Measurements from ENCODE around the gene SLC12A7. TPM values are rescaled to one million over a fixed set of nuclear protein-coding genes. Genes with fewer than 3 reads are reported as not detected.

Gene SLC12A7
- total RNA-seq, 1 experiment from 2014 or later: 48.2 TPM

GRCh38 chr5:1051366-1051720 is 60.5 kb downstream of the SLC12A7 start:
- no peaks in the 10 kb centered on the region for H3F3A ChIP-seq (ENCODE audit: low read length, unreplicated experiment)
- H3K4me2 ChIP-seq (ENCODE audit: low read length): no peak overlapping the region
- no peaks in the 10 kb centered on the region for H3K9me2 ChIP-seq (replicated peaks; ENCODE audit: low read length)
- DNase-seq (no peak), ATAC-seq (no peak)
- H2AFZ ChIP-seq (ENCODE audit: low read length): no peak overlapping the region
- peaks cover 4% of the 10 kb centered on the region; the same call in 1 of the 2 replicates for H3K36me3 ChIP-seq (ENCODE audit: low read depth, low read length)
- no peaks in the 10 kb centered on the region for H3K9me3 ChIP-seq (ENCODE audit: low read length)
- no peaks in the 10 kb centered on the region for H3K79me2 ChIP-seq (ENCODE audit: low read length)
- H4K20me1 ChIP-seq (ENCODE audit: low read length): no peaks in the 10 kb centered on the region
- no TSS peak for BruUV-seq (replicated peaks)
- no peak overlapping the region for H3K27ac ChIP-seq (ENCODE audit: low read length)
- no peak for TF ChIP-seq EZH2 (IDR thresholded peaks at IDR 0.05; ENCODE audit: low read length, unreplicated experiment)
- intact Hi-C loops (cut with micrococcal nuclease): no loop called here
- H3K9ac ChIP-seq (ENCODE audit: low read length): no peak overlapping the region
- H3K27me3 ChIP-seq (ENCODE audit: low read length): no peaks in the 10 kb centered on the region
- no peak overlapping the region for H3K4me3 ChIP-seq (ENCODE audit: low read length)
- H3K4me1 ChIP-seq (ENCODE audit: insufficient read depth, low read length): no peaks in the 10 kb centered on the region
- POLR2A ChIA-PET (ENCODE audit: unreplicated experiment): no interaction called here
- CTCF ChIA-PET: no interaction called here

DNA sequence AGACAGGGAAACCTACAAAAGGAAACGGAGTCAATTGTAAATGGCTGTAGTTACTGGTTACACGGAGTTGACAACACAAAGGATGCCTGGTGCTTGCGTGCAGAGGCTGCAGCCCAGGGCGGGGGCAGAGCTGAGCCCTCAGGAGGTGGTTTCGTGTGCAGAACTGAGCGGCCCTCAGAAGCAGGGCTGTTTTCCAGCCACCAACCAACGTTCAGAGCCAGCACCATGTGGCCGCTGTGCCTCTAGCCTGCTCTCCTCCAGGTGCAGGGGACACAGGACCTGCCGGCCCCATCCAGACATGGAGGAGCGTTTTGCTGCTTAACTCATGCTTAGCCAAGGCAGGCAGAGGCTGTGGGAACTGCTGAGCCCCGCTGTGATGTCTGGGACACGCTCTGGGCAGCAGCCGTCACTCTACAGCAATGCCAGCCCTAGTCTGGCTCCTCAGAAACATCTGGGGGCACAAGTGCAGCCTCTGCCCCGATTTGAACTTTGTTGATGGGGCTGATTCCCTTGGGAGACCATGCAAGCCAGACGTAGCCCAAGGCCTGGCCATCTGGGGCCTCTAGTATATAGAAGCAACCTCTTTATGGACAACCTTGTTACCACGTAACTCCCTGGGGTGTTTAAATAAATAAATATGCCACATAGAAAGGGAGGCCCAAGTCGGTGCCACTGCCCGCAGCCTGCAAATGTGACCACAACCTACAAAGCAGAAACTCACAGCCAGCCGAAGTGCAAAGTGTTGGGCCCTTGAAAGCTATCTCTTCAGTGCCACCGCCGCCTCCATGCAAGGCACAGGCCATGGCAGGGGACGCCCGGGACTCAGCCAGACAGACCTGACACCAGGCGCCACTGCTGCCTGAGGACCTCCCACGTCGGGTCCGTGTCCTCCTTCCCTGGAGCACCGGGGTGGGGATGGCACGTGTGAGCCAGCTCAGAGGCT is 61.2 kb downstream of the SLC12A7 start:
- no peak for ATAC-seq
- CTCF ChIA-PET: no interaction called here

DNA sequence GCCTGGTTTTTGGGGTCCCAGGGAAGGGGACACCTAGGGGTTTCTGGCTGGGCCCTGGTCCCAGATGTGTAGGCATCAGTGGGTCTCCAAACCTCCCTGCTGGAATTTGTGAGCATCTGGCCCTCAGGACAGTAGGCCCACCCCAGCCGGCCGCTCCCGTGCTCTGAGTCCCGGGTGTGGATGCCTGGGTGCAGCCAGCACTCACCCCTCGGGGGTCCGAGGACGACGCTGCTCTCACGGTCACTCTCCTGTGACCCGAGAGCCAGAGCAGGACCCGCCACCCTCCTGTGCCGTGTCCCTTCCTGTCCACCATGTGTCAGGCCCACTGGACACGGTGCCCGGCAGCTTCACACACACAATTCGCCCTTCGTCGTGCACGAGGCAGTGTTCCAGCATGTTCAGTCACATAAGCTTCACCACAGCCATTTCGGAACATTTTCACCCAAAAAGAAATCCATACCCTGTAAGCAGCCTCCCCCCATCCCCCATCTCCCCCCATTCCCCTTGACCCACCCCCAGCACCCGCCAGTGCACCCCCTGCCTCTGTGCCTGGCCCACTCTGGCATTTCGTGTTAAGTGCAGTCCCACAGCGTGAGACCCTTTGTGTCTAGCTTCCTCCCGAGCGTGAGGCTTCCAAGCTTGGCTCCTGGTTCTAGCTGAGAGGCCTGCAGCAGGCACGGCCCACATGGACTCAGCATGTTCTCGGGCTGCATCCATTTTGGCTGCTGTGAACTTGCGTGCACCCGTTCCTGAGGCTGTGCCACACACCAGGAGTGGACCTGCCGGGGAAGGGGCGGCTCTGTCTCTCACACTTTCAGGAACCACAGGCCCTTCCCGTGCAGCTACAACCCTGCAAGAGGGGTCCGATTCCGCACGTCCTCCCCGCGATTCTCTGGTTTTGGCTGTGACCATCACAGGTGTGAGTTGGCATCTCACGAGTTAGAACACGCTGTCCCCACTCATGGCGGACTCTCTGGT is 62.7 kb downstream of the SLC12A7 start:
- Histone ChIP-seq H4K20me1 (ENCODE audit: low read length) (no peaks in the 10 kb centered on the region), H3K4me1 (ENCODE audit: insufficient read depth, low read length) (no peaks in the 10 kb centered on the region), H3K4me2 (ENCODE audit: low read length) (no peak overlapping the region), H3K36me3 (ENCODE audit: low read depth, low read length) (no peaks in the 10 kb centered on the region; the same call in 1 of the 2 replicates), H2AFZ (ENCODE audit: low read length) (no peak overlapping the region), H3F3A (ENCODE audit: low read length, unreplicated experiment) (no peaks in the 10 kb centered on the region), H3K9me2 (replicated peaks; ENCODE audit: low read length) (no peaks in the 10 kb centered on the region), H3K79me2 (ENCODE audit: low read length) (no peaks in the 10 kb centered on the region), H3K9me3 (ENCODE audit: low read length) (no peaks in the 10 kb centered on the region), H3K4me3 (ENCODE audit: low read length) (no peak overlapping the region), H3K27ac (ENCODE audit: low read length) (no peak overlapping the region), H3K9ac (ENCODE audit: low read length) (no peak overlapping the region), H3K27me3 (ENCODE audit: low read length) (no peaks in the 10 kb centered on the region)
- ChIA-PET CTCF (no interaction called here), POLR2A (ENCODE audit: unreplicated experiment) (no interaction called here)
- intact Hi-C loops (cut with micrococcal nuclease): no loop called here
- TF ChIP-seq EZH2 (IDR thresholded peaks at IDR 0.05; ENCODE audit: low read length, unreplicated experiment) (no peak), EZH2phosphoT487 (IDR thresholded peaks at IDR 0.05; ENCODE audit: borderline replicate concordance, low read length) (no peak)
- TF ChIP-seq, protein P1, sequence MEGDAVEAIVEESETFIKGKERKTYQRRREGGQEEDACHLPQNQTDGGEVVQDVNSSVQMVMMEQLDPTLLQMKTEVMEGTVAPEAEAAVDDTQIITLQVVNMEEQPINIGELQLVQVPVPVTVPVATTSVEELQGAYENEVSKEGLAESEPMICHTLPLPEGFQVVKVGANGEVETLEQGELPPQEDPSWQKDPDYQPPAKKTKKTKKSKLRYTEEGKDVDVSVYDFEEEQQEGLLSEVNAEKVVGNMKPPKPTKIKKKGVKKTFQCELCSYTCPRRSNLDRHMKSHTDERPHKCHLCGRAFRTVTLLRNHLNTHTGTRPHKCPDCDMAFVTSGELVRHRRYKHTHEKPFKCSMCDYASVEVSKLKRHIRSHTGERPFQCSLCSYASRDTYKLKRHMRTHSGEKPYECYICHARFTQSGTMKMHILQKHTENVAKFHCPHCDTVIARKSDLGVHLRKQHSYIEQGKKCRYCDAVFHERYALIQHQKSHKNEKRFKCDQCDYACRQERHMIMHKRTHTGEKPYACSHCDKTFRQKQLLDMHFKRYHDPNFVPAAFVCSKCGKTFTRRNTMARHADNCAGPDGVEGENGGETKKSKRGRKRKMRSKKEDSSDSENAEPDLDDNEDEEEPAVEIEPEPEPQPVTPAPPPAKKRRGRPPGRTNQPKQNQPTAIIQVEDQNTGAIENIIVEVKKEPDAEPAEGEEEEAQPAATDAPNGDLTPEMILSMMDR (conservative IDR thresholded peaks at IDR 0.05; ENCODE audit: low read depth, low read length): no peak
- DNase-seq (no peak), ATAC-seq (no peak)
- BruUV-seq (replicated peaks): no TSS peak

More for the DNA sequence above, 61.2 kb downstream of the SLC12A7 start:
- H3K4me1 ChIP-seq (ENCODE audit: insufficient read depth, low read length): no peaks in the 10 kb centered on the region
- H3K36me3 ChIP-seq (ENCODE audit: low read depth, low read length): peaks cover 4% of the 10 kb centered on the region; the same call in 1 of the 2 replicates
- no peaks in the 10 kb centered on the region for H4K20me1 ChIP-seq (ENCODE audit: low read length)
- no peaks in the 10 kb centered on the region for H3K9me2 ChIP-seq (replicated peaks; ENCODE audit: low read length)
- intact Hi-C loops (cut with micrococcal nuclease): no loop called here
- no peak overlapping the region for H3K4me3 ChIP-seq (ENCODE audit: low read length)
- H3K4me2 ChIP-seq (ENCODE audit: low read length): no peak overlapping the region
- H3K27me3 ChIP-seq (ENCODE audit: low read length): no peaks in the 10 kb centered on the region
- POLR2A ChIA-PET (ENCODE audit: unreplicated experiment): no interaction called here
- no peak overlapping the region for H3K27ac ChIP-seq (ENCODE audit: low read length)
- TF ChIP-seq, protein P1 (conservative IDR thresholded peaks at IDR 0.05; ENCODE audit: low read depth, low read length): no peak
- TF ChIP-seq EZH2phosphoT487 (IDR thresholded peaks at IDR 0.05; ENCODE audit: borderline replicate concordance, low read length) (no peak), EZH2 (IDR thresholded peaks at IDR 0.05; ENCODE audit: low read length, unreplicated experiment) (no peak)
- no peak for DNase-seq
- H2AFZ ChIP-seq (ENCODE audit: low read length): no peak overlapping the region
- no peaks in the 10 kb centered on the region for H3K9me3 ChIP-seq (ENCODE audit: low read length)
- H3K79me2 ChIP-seq (ENCODE audit: low read length): no peaks in the 10 kb centered on the region
- no peak overlapping the region for H3K9ac ChIP-seq (ENCODE audit: low read length)
- no TSS peak for BruUV-seq (replicated peaks)
- no peaks in the 10 kb centered on the region for H3F3A ChIP-seq (ENCODE audit: low read length, unreplicated experiment)

Measured in PC-3 (cell line).